ENCODE data around the gene KCNAB2. TPM values are rescaled to one million over a fixed set of nuclear protein-coding genes. Genes with fewer than 3 reads are reported as not detected.
"Not testable (repeated sequence)": the region's sequence is repeated elsewhere in the genome, so short reads cannot be mapped to it uniquely, and the experiment has no call there.

KCNAB2 gene
- polyA plus RNA-seq, 3 donors from 2014 or later = 26.1 to 73.8 (median 42.7) TPM

GRCh38 chr1:6013491-6013890 is 32.2 kb upstream of the KCNAB2 start:
- Mint-ChIP-seq H3K27ac (peak overlapping the region; percentile 84 to 91 (median 86)), H3K27me3 (ENCODE audit: low read depth in 3 of 3) (peaks cover 2 to 4% (median 3%) of the 10 kb centered on the region in 3 donors), H3K4me3 (no peak overlapping the region)

GRCh38 chr1:6014130-6014999 is 31.3 kb upstream of the KCNAB2 start:
- Mint-ChIP-seq H3K27ac (peak overlapping the region; percentile 22 to 89 (median 84)), H3K9me3 (peaks cover 0 to 3% (median 0%) of the 10 kb centered on the region in 6 donors), H3K4me1 (peaks cover 46% of the 10 kb centered on the region in 2 donors), H3K27me3 (ENCODE audit: low read depth in 3 of 3) (peaks cover 2 to 4% (median 3%) of the 10 kb centered on the region in 3 donors), H3K36me3 (no peaks in the 10 kb centered on the region), H3K4me3 (no peak overlapping the region)
- DNase-seq = no peak

More at GRCh38 chr1:6013491-6013890, 32.2 kb upstream of the KCNAB2 start:
- DNase-seq = no peak
- H3K36me3 Mint-ChIP-seq = no peaks in the 10 kb centered on the region
- H3K9me3 Mint-ChIP-seq = peaks cover 0 to 3% (median 0%) of the 10 kb centered on the region in 6 donors
- peaks cover 49 to 50% of the 10 kb centered on the region in 2 donors for H3K4me1 Mint-ChIP-seq

DNA sequence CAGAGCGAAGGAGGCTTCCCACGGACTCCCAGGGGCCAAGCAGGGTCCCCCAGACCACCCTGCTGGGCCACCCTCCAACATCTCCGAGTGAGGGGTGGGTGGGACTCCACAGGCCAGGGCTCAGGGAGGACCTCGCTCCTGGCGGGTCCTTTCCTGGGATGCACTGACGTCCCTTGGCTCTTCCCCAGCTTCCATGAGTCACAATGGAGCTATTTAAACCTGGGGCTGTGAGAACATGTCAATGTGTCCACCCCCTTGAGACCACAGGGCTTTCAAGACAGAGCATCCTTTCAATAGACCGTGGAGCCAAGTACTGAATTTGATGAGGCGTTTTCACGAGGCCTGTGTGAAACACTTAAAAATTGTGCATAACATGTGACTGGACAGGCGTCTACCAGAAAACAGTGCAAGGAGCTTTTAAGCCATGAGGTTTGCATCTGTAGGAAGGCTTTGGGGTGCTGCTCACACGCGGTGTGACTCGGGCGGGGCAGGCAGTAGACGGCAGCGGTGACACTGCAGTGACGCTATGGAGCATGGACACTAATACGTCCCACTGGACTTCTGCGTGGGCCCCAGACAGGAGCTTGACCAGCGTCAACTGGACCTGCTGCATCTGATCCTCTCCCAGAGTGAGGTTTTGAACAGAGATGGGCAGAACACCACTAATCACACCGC is 29.4 kb upstream of the KCNAB2 start:
- no peak overlapping the region for H3K4me3 Mint-ChIP-seq
- no peak for DNase-seq
- no peaks in the 10 kb centered on the region for H3K9me3 Mint-ChIP-seq
- no peak overlapping the region for H3K27ac Mint-ChIP-seq
- peaks cover 27% of the 10 kb centered on the region in 2 donors for H3K4me1 Mint-ChIP-seq
- H3K36me3 Mint-ChIP-seq = peaks cover 0 to 5% (median 5%) of the 10 kb centered on the region in 3 donors
- peaks cover 1 to 3% (median 2%) of the 10 kb centered on the region in 3 donors for H3K27me3 Mint-ChIP-seq (ENCODE audit: low read depth in 3 of 3)

DNA sequence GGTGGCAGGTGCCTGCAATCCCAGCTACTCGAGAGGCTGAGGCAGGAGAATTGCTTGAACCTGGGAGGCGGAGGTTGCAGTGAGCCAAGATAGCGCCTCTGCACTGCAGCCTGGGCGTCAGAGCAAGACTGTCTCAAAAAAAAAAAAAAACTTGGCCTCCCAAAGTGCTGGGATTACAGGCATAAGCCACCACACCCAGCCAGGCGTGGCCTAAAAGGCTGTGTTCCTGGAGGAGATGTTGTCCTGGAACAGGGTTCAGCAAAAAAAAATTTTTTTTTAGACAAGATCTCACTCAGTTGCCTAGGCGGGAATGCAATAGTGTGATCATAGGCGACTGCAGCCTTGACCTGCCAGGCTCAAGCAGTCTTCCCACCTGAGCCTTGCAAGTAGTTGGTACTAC is 28.0 kb upstream of the KCNAB2 start:
- not testable (repeated sequence) for H3K36me3 Mint-ChIP-seq; DNase-seq; H3K27me3 Mint-ChIP-seq (ENCODE audit: low read depth in 3 of 3); H3K27ac Mint-ChIP-seq; H3K9me3 Mint-ChIP-seq; H3K4me3 Mint-ChIP-seq
- peaks cover 20% of the 10 kb centered on the region in 2 donors for H3K4me1 Mint-ChIP-seq

GRCh38 chr1:6019166-6019845 is 26.4 kb upstream of the KCNAB2 start:
- no peak for DNase-seq
- Mint-ChIP-seq H3K36me3 (peaks cover 0 to 5% (median 5%) of the 10 kb centered on the region in 3 donors), H3K27ac (no peak overlapping the region), H3K9me3 (no peaks in the 10 kb centered on the region), H3K4me3 (no peak overlapping the region), H3K4me1 (peaks cover 3 to 5% of the 10 kb centered on the region in 2 donors), H3K27me3 (ENCODE audit: low read depth in 3 of 3) (no peaks in the 10 kb centered on the region)

GRCh38 chr1:6022193-6022592 is 23.5 kb upstream of the KCNAB2 start:
- Mint-ChIP-seq H3K27ac (peak overlapping the region in 5 of 6 donors; percentile 12 to 56 (median 38)), H3K27me3 (ENCODE audit: low read depth in 3 of 3) (peaks cover 8 to 16% (median 8%) of the 10 kb centered on the region in 3 donors), H3K9me3 (no peaks in the 10 kb centered on the region), H3K4me3 (no peak overlapping the region), H3K4me1 (peaks cover 22 to 23% of the 10 kb centered on the region in 2 donors), H3K36me3 (peaks cover 0 to 5% (median 5%) of the 10 kb centered on the region in 3 donors)
- no peak for DNase-seq

DNA sequence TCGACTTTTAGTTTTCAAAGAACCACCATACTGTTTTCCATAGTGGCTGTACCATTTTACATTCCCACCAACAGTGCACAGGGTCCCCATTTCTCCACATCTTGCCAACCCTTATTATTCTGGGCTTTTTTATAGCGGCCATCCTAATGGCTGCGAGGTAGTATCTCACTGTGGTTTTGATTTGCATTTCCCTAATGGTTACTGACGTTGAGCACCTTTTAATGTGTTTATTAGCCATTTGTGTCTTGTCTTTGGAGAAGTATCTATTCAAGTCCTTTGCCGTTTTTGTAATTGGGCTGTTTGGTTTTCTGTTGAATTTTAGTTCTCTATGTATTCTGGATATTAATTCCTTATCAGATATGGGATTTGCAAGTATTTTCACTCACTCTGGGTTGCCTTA is 22.3 kb upstream of the KCNAB2 start:
- H3K27me3 Mint-ChIP-seq (ENCODE audit: low read depth in 3 of 3) = peaks cover 16 to 28% (median 18%) of the 10 kb centered on the region in 3 donors
- H3K36me3 Mint-ChIP-seq = peaks cover 0 to 5% (median 5%) of the 10 kb centered on the region in 3 donors
- H3K4me3 Mint-ChIP-seq = no peak overlapping the region
- peaks cover 0 to 2% (median 0%) of the 10 kb centered on the region in 6 donors for H3K9me3 Mint-ChIP-seq
- no peak for DNase-seq
- peak overlapping the region in 2 of 6 donors; percentile 24 to 53 for H3K27ac Mint-ChIP-seq
- H3K4me1 Mint-ChIP-seq = peaks cover 33 to 35% of the 10 kb centered on the region in 2 donors

GRCh38 chr1:6024376-6024775 is 21.3 kb upstream of the KCNAB2 start:
- Mint-ChIP-seq H3K27me3 (ENCODE audit: low read depth in 3 of 3) (peaks cover 16 to 31% (median 20%) of the 10 kb centered on the region in 3 donors), H3K27ac (peak overlapping the region in 4 of 6 donors; percentile 81 to 99 (median 99)), H3K9me3 (peaks cover 0 to 2% (median 0%) of the 10 kb centered on the region in 6 donors), H3K4me1 (peaks cover 44 to 45% of the 10 kb centered on the region in 2 donors), H3K4me3 (no peak overlapping the region), H3K36me3 (peaks cover 0 to 6% (median 5%) of the 10 kb centered on the region in 3 donors)
- DNase-seq = no peak

DNA sequence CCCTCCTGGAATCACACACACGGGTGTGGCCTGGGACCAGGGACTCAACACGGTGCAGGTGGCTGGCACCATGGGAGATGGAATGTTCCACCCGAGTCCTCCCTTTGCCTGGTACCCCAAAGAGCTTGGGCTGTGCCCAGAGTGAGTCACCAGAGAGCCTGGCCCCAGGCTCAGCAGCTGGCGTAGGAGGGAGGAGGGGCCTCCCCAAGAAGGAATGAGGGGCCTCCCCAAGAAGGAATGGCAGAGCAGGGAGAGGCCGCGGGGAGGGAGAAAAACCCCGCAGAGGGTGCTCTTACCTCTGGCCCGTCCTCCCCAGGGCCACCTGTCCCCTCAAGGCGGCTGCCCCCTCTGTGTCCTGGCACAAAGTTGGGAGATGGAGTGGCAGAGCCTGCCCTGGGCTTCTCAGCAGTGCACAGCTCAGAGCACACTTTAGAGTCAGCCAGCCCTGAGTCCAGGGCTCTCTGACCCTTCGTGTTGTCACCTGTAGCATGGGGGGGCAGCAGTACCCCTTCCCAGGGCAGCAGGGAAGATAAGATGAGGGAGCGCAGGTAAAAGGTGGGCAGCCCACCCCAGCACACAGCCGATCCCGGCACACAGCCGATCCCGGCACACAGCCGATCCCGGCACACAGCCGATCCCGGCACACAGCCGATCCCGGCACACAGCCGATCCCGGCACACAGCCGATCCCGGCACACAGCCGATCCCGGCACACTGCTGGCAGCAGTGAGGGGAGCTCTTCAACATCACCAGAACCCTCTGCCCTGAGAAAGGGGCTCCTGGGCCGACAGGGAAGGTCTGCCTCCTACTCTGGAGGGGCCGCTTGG is 20.2 kb upstream of the KCNAB2 start:
- Mint-ChIP-seq H3K4me3 (peak overlapping the region; percentile 88 to 97 (median 92)), H3K4me1 (peaks cover 55 to 56% of the 10 kb centered on the region in 2 donors), H3K27me3 (ENCODE audit: low read depth in 3 of 3) (peaks cover 16 to 38% (median 20%) of the 10 kb centered on the region in 3 donors), H3K36me3 (peaks cover 0 to 4% (median 2%) of the 10 kb centered on the region in 3 donors), H3K9me3 (peaks cover 0 to 2% (median 0%) of the 10 kb centered on the region in 6 donors), H3K27ac (peak overlapping the region; percentile 98 to 100 (median 99))
- DNase-seq = no peak

DNA sequence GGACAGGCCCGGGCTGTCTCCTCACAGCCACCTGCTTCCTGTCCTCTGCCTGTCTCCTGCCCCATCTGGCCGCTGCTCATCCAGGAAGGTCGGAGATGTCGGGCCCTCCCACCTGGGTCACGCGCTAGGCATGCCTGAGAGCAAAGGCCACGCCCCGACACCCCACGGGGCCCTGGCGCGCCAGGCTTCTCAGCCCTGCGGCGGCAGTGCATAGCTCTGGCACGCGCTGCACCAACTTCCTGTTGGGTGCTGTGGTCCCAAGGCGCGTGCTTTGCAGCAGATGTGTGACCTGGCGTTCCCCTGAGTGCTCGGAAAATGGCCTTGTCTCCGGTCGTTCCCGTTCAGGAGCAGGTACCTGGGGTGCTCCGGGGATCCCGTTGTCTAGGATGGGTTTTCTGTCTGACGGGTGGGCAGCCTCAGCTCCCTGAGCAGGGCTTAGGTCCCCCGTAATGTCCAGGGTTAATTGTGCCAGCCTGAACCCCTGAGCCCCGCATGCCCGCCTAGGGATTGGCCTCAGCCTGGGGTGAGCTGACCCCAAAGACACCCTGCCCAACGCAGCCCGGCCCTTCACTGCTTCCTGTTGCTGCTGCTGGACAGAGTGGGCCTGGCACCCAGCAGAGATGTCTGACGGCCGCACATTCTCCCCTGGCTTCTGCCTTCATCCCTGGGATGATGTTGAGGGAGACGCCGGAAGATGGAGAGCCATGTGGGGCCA is 19.4 kb upstream of the KCNAB2 start:
- Mint-ChIP-seq H3K9me3 (peaks cover 0 to 2% (median 0%) of the 10 kb centered on the region in 6 donors), H3K36me3 (peaks cover 0 to 5% (median 4%) of the 10 kb centered on the region in 3 donors), H3K4me1 (peaks cover 62 to 64% of the 10 kb centered on the region in 2 donors), H3K27me3 (ENCODE audit: low read depth in 3 of 3) (peaks cover 16 to 38% (median 20%) of the 10 kb centered on the region in 3 donors), H3K27ac (peak overlapping the region; percentile 98 to 100 (median 99)), H3K4me3 (peak overlapping the region; percentile 88 to 97 (median 92))
- DNase-seq = peak; percentile 93 to 95 (median 94)

- peak in 1 of 3 donors; percentile 20 for DNase-seq
- peaks cover 76% of the 10 kb centered on the region in 2 donors for H3K4me1 Mint-ChIP-seq
- H3K9me3 Mint-ChIP-seq = peaks cover 0 to 2% (median 0%) of the 10 kb centered on the region in 6 donors
- H3K27ac Mint-ChIP-seq = peak overlapping the region; percentile 98 to 100 (median 99)
- peak overlapping the region; percentile 88 to 97 (median 92) for H3K4me3 Mint-ChIP-seq
- H3K27me3 Mint-ChIP-seq (ENCODE audit: low read depth in 3 of 3) = peaks cover 16 to 38% (median 20%) of the 10 kb centered on the region in 3 donors
- H3K36me3 Mint-ChIP-seq = peaks cover 3 to 5% (median 4%) of the 10 kb centered on the region in 3 donors
Observed at GRCh38 chr1:6027591-6027990, 18.1 kb upstream of the KCNAB2 start.
